IMR-90 (cell line): ENCODE measurements around the gene ZNF595. TPM values are rescaled to one million over a fixed set of nuclear protein-coding genes. Genes with fewer than 3 reads are reported as not detected.
"Not testable (repeated sequence)": the region's sequence is repeated elsewhere in the genome, so short reads cannot be mapped to it uniquely, and the experiment has no call there.

Experiments used
- ATAC-seq: fragments of 200-7000 bp; cut with Tn5 transposase; 2 replicates; pipeline ENCODE4 v1.9.1; 2020; ENCODE audit warnings: low read depth, mild to moderate bottlenecking, moderate library complexity
- BruUV-seq: library from RNA; stranded (reverse); fragments of 400-500 nt; replicated peaks from 2 replicates; lab custom pipeline; 2021; lab: Mats Ljungman, UMichigan
- CTCF ChIA-PET: fragments of 300-600 bp; formaldehyde crosslinking; extraction: SDS; loops from one replicate; lab custom pipeline; 2021; ENCODE audit warnings: antibody characterized with exemption; lab: Yijun Ruan, JAX
- POLR2A ChIA-PET: fragments of 300-600 bp; sonication (Branson Sonifier 250); formaldehyde crosslinking; loops from one replicate; lab custom pipeline; 2022; ENCODE audit warnings: antibody characterized with exemption; ENCODE audit not compliant: unreplicated experiment; lab: Charles Lee
- DNase-seq: peaks from one replicate; pipeline ENCODE4 v3.0.0; 2013
- H2AFZ ChIP-seq: replicated peaks from 2 replicates; pipeline ENCODE3; 2013; ENCODE audit warnings: low read length, mild to moderate bottlenecking; ENCODE audit not compliant: poor library complexity
- H2AK5ac ChIP-seq: 2 replicates; pipeline ENCODE4 v1.6.1; 2013; ENCODE audit warnings: low read depth, low read length, inconsistent platforms
- H2AK9ac ChIP-seq: replicated peaks from 2 replicates; pipeline ENCODE3; 2013; ENCODE audit warnings: mild to moderate bottlenecking, low read depth, low read length, moderate library complexity; ENCODE audit not compliant: poor library complexity
- H2BK120ac ChIP-seq: 2 replicates; pipeline ENCODE4 v1.6.1; 2013; ENCODE audit warnings: low read depth, low read length, inconsistent platforms
- H2BK15ac ChIP-seq: 3 replicates; pipeline ENCODE4 v1.6.1; 2013; ENCODE audit warnings: low read depth, low read length, inconsistent platforms
- H2BK20ac ChIP-seq: 2 replicates; pipeline ENCODE4 v1.6.1; 2013; ENCODE audit warnings: low read depth, mild to moderate bottlenecking, inconsistent platforms, low read length, moderate library complexity
- H2BK5ac ChIP-seq: 2 replicates; pipeline ENCODE4 v1.6.1; 2013; ENCODE audit warnings: mild to moderate bottlenecking, low read depth, low read length, inconsistent platforms; ENCODE audit not compliant: poor library complexity, severe bottlenecking
- H3K14ac ChIP-seq: replicated peaks from 2 replicates; pipeline ENCODE4 v1.6.1; 2013; ENCODE audit warnings: low read depth, low read length, inconsistent platforms
- H3K18ac ChIP-seq: 2 replicates; pipeline ENCODE4 v1.6.1; 2013; ENCODE audit warnings: low read depth, low read length, control low read depth
- H3K23ac ChIP-seq: 2 replicates; pipeline ENCODE4 v1.6.1; 2013; ENCODE audit warnings: low read depth, low read length, inconsistent platforms
- H3K27ac ChIP-seq: 2 replicates; pipeline ENCODE4 v1.5.1; 2013; ENCODE audit warnings: mild to moderate bottlenecking, control low read depth, low read length; ENCODE audit not compliant: insufficient read depth
- H3K27me3 ChIP-seq: 2 replicates; pipeline ENCODE4 v1.6.1; 2013; ENCODE audit warnings: low read length; ENCODE audit not compliant: control insufficient read depth, insufficient read depth
- H3K36me3 ChIP-seq: 2 replicates; pipeline ENCODE4 v1.6.1; 2013; ENCODE audit warnings: low read length, mixed read lengths; ENCODE audit not compliant: control insufficient read depth, insufficient read depth
- H3K4ac ChIP-seq: 2 replicates; pipeline ENCODE4 v1.6.1; 2013; ENCODE audit warnings: low read depth, low read length, inconsistent platforms
- H3K4me1 ChIP-seq: 2 replicates; pipeline ENCODE4 v1.6.1; 2013; ENCODE audit warnings: low read length, mixed read lengths; ENCODE audit not compliant: control insufficient read depth, insufficient read depth
- H3K4me2 ChIP-seq: 2 replicates; pipeline ENCODE4 v1.6.1; 2013; ENCODE audit warnings: low read depth, mild to moderate bottlenecking, control low read depth, low read length, moderate library complexity
- H3K4me3 ChIP-seq: 2 replicates; pipeline ENCODE4 v1.5.1; 2013; ENCODE audit warnings: low read depth, mild to moderate bottlenecking, control low read depth, low read length, moderate library complexity; ENCODE audit not compliant: insufficient read depth
- H3K56ac ChIP-seq: 2 replicates; pipeline ENCODE4 v1.6.1; 2013; ENCODE audit warnings: low read length, inconsistent platforms; ENCODE audit not compliant: insufficient read depth; ENCODE audit errors: extremely low read depth
- H3K79me1 ChIP-seq, 2 experiments: 2 replicates each; pipeline ENCODE4 v1.6.1; 2013; ENCODE audit warnings: low read length in 2 of 2, inconsistent platforms in 1 of 2, low read depth in 1 of 2
- H3K9ac ChIP-seq: 2 replicates; pipeline ENCODE4 v1.6.1; 2013; ENCODE audit warnings: low read depth, low read length, control low read depth
- H3K9me1 ChIP-seq: 2 replicates; pipeline ENCODE4 v1.6.1; 2013; ENCODE audit warnings: low read length, inconsistent platforms; ENCODE audit not compliant: insufficient read depth
- H3K9me3 ChIP-seq: 2 replicates; pipeline ENCODE4 v1.6.1; 2013; ENCODE audit warnings: low read length; ENCODE audit not compliant: control insufficient read depth, insufficient read depth
- H4K20me1 ChIP-seq: 2 replicates; pipeline ENCODE4 v1.6.1; 2013; ENCODE audit warnings: low read length, inconsistent platforms; ENCODE audit not compliant: insufficient read depth
- H4K5ac ChIP-seq: 2 replicates; pipeline ENCODE4 v1.6.1; 2013; ENCODE audit warnings: mild to moderate bottlenecking, low read depth, low read length, control low read depth
- H4K8ac ChIP-seq, 2 experiments: 2 replicates each; pipeline ENCODE4 v1.6.1; 2013; ENCODE audit warnings: low read depth in 2 of 2, low read length in 2 of 2, control low read depth in 1 of 2, inconsistent platforms in 1 of 2
- H4K91ac ChIP-seq: 2 replicates; pipeline ENCODE4 v1.6.1; 2013; ENCODE audit warnings: low read depth, low read length, inconsistent platforms; ENCODE audit not compliant: insufficient read depth
- WGBS, 2 experiments: methylation state at CpG; one replicate each; pipeline versions ENCODE4 v1.1.5 to v1.1.7; 2013; ENCODE audit warnings: missing lambda C conversion rate in 2 of 2; ENCODE audit not compliant: insufficient read length in 1 of 2; ENCODE audit errors: extremely low coverage in 2 of 2; 5-methylcytosine and 5-hydroxymethylcytosine counted together
- dilution Hi-C: fragments of 300-500 bp; cut with HindIII; formaldehyde crosslinking; loops from one replicate; pipeline ENCODE4 v1.14.3; 2018; ENCODE audit warnings: low sequenced_read_pairs; ENCODE audit not compliant: unreplicated experiment
- in situ Hi-C: fragments of 300-500 bp; cut with MboI; formaldehyde crosslinking; loops from 3 replicates; pipeline ENCODE4 v1.14.3; 2019; ENCODE audit warnings: low sequenced_read_pairs, inconsistent platforms, mixed read lengths
- intact Hi-C: fragments of 100-400 bp; cut with micrococcal nuclease; formaldehyde crosslinking; loops from 2 replicates; pipeline ENCODE4 v1.10.0; 2022
- polyA plus RNA-seq, 3 experiments: library from polyadenylated mRNA; depleted of rRNA; stranded (reverse); fragments of >200 nt; gene quantifications; 2 replicates each; pipeline ENCODE4 v1.2.3, GENCODE V29; 2012; ENCODE audit warnings: low replicate concordance in 1 of 3
- total RNA-seq: library from RNA; depleted of rRNA; stranded (reverse); fragments of >200 nt; gene quantifications from 2 replicates; pipeline ENCODE4 v1.2.3, GENCODE V29; 2012

ZNF595 gene
- total and polyA plus RNA-seq, 2 of the 4 experiments (the other 2 are of a cell fraction), result 1.9 to 6.8 TPM

GRCh38 chr4:36559-37415, 16.3 kb upstream of the ZNF595 start:
- POLR2A ChIA-PET, H3K18ac ChIP-seq, ATAC-seq, H2BK15ac ChIP-seq, BruUV-seq, H3K27me3 ChIP-seq, H3K4ac ChIP-seq, in situ Hi-C loops, H3K23ac ChIP-seq, H3K79me1 ChIP-seq, H3K9me3 ChIP-seq, H3K36me3 ChIP-seq, dilution Hi-C loops, H3K9ac ChIP-seq, H4K20me1 ChIP-seq, H3K4me2 ChIP-seq, CTCF ChIA-PET, H2BK5ac ChIP-seq, H4K8ac ChIP-seq, H3K27ac ChIP-seq, H2AK5ac ChIP-seq, H2BK20ac ChIP-seq, intact Hi-C loops, H4K5ac ChIP-seq, H3K9me1 ChIP-seq, H2AFZ ChIP-seq, H4K91ac ChIP-seq, H3K56ac ChIP-seq, H3K14ac ChIP-seq, H2BK120ac ChIP-seq, H3K4me3 ChIP-seq, H3K4me1 ChIP-seq, H2AK9ac ChIP-seq, DNase-seq: not testable (repeated sequence)
- no CpG with 5 or more reads among the region's 6 CpGs for WGBS, 2 experiments

GRCh38 chr4:38202-38601, 14.9 kb upstream of the ZNF595 start:
- H3K9me1 ChIP-seq, H2BK20ac ChIP-seq, H4K8ac ChIP-seq, H3K27me3 ChIP-seq, in situ Hi-C loops, H3K4me1 ChIP-seq, H3K18ac ChIP-seq, H3K36me3 ChIP-seq, ATAC-seq, H2BK15ac ChIP-seq, H3K9me3 ChIP-seq, dilution Hi-C loops, POLR2A ChIA-PET, H3K79me1 ChIP-seq, H4K91ac ChIP-seq, H2BK5ac ChIP-seq, H3K4ac ChIP-seq, H3K14ac ChIP-seq, BruUV-seq, CTCF ChIA-PET, H3K27ac ChIP-seq, H2AK9ac ChIP-seq, H2BK120ac ChIP-seq, H3K56ac ChIP-seq, DNase-seq, H3K23ac ChIP-seq, H4K5ac ChIP-seq, H3K4me3 ChIP-seq, H3K4me2 ChIP-seq, H2AFZ ChIP-seq, H3K9ac ChIP-seq, intact Hi-C loops, H2AK5ac ChIP-seq, H4K20me1 ChIP-seq: not testable (repeated sequence)
